Measurements from ENCODE around the gene RUVBL2.
A peak's percentile ranks its signal among the peaks of the same experiment; 100 is the strongest.

RUVBL2 gene

DNA sequence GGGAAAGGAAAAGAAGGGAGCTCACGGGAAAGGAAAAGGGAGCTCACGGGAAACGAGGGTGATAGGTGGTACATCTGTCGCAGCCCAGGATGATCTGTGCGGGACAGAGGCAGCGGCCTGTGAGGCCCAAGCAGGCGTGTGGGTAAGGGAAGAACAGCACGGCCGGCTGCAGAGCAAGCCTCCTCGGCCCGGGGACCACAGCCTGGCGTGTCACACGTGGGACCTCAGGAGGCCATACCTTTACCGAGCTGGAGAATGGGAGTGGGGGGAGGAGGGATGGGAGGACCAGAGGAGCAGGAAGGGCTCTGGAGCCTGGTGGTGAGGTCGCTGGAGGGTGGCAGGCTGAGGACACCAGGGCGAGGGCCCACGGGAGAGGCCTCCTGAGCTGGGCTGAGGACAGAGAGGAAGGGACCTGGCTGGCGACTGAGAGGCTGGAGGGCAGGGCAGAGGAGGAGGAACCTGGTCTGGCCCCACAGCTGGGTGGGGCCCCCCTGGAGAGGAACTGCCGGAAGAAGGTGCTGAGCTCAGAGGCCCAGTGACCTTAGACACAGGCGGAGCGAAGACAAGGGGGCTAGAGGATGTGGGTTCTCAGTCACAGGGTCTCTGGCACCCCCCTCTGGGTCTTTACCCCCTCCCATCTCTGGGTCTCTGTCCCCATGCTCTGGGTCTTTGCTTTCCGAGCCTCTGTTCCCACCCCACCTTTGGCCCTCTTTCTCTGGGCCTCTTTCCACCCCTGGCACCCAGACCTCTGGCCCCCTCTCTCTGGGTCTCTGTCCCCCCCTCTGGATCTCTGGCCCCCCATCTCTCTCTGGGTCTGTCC, 31.4 kb upstream of the RUVBL2 start:
- TF ChIP-seq POLR2AphosphoS5 (IDR thresholded peaks at IDR 0.05; ENCODE audit: low read depth, low read length) (peak; percentile 28), FOXP2 (optimal IDR thresholded peaks at IDR 0.05; ENCODE audit: borderline replicate concordance, extremely low read depth, extremely low read length, insufficient read depth) (no peak), SIN3A (IDR thresholded peaks at IDR 0.05; ENCODE audit: borderline replicate concordance, insufficient read depth, low read length) (no peak), TAF1 (IDR thresholded peaks at IDR 0.05; ENCODE audit: borderline replicate concordance, insufficient read depth, low read length) (no peak)
- TF ChIP-seq, protein P1, sequence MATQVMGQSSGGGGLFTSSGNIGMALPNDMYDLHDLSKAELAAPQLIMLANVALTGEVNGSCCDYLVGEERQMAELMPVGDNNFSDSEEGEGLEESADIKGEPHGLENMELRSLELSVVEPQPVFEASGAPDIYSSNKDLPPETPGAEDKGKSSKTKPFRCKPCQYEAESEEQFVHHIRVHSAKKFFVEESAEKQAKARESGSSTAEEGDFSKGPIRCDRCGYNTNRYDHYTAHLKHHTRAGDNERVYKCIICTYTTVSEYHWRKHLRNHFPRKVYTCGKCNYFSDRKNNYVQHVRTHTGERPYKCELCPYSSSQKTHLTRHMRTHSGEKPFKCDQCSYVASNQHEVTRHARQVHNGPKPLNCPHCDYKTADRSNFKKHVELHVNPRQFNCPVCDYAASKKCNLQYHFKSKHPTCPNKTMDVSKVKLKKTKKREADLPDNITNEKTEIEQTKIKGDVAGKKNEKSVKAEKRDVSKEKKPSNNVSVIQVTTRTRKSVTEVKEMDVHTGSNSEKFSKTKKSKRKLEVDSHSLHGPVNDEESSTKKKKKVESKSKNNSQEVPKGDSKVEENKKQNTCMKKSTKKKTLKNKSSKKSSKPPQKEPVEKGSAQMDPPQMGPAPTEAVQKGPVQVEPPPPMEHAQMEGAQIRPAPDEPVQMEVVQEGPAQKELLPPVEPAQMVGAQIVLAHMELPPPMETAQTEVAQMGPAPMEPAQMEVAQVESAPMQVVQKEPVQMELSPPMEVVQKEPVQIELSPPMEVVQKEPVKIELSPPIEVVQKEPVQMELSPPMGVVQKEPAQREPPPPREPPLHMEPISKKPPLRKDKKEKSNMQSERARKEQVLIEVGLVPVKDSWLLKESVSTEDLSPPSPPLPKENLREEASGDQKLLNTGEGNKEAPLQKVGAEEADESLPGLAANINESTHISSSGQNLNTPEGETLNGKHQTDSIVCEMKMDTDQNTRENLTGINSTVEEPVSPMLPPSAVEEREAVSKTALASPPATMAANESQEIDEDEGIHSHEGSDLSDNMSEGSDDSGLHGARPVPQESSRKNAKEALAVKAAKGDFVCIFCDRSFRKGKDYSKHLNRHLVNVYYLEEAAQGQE (IDR thresholded peaks at IDR 0.05; ENCODE audit: insufficient read depth in 1 of 2, low read depth in 2 of 2, low read length in 2 of 2): no peak

DNA sequence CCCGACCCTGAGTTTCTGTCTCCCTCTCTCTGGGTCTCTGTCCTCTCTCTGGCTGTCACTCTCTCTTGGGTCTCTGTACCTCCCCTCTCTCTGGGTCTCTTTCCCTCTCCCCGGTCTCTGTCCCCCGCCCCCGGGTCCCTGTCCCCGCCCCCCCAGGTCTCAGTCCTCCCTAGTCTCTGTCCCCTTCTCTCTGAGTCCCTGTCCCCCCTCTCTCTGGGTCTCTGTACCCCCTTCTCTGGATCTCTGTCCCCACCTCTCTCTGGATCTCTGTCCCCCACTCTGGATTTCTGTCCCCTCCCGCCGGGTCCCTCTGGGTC, 30.9 kb upstream of the RUVBL2 start:
- TF ChIP-seq SIN3A (IDR thresholded peaks at IDR 0.05; ENCODE audit: borderline replicate concordance, insufficient read depth, low read length) (no peak), POLR2AphosphoS5 (IDR thresholded peaks at IDR 0.05; ENCODE audit: low read depth, low read length) (no peak), FOXP2 (optimal IDR thresholded peaks at IDR 0.05; ENCODE audit: borderline replicate concordance, extremely low read depth, extremely low read length, insufficient read depth) (no peak), TAF1 (IDR thresholded peaks at IDR 0.05; ENCODE audit: borderline replicate concordance, insufficient read depth, low read length) (no peak)
- TF ChIP-seq, protein P1 (IDR thresholded peaks at IDR 0.05; ENCODE audit: insufficient read depth in 1 of 2, low read depth in 2 of 2, low read length in 2 of 2): no peak

DNA sequence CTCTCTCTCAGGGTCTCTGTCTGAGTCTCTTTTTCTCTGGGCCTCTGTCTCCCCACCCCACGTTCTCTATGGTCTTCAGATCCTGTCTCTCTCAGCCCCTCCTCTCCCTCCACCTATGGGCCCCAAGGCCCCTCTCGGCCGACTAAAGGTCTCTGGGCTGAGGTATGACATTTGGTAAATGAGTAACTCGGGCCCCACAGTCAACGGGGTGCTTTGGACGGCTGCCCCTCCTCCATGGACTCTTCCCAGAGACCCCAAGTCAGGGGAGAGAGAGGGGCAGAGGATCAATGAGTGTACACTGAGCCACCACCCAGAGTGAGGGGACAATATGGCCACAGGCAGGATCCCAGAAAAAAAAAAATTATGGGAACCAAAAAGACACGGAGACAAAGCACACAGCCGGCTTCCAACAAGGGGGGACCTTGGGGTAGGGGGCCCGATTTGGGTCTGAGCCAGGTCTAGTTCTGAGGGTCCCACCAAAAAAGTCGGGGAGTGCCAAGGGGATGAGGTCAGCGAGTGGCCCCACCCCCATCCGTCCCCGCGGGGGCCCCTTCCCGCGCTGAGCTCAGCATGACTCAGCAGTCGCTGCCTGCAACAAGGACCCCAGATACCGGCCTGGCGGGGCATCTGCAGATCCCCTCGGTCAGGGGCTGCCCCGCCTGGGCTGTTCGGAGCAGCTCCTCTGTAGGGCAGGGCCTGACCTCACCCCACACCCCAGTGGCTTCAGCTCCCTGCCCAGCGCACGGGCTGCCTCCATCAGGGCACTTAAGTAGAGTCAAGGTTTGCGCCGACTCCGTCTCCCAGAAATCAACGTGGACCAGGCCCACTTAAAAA, 30.1 kb upstream of the RUVBL2 start:
- TF ChIP-seq POLR2AphosphoS5 (IDR thresholded peaks at IDR 0.05; ENCODE audit: low read depth, low read length) (no peak), SIN3A (IDR thresholded peaks at IDR 0.05; ENCODE audit: borderline replicate concordance, insufficient read depth, low read length) (no peak), TAF1 (IDR thresholded peaks at IDR 0.05; ENCODE audit: borderline replicate concordance, insufficient read depth, low read length) (no peak), FOXP2 (optimal IDR thresholded peaks at IDR 0.05; ENCODE audit: borderline replicate concordance, extremely low read depth, extremely low read length, insufficient read depth) (no peak)
- TF ChIP-seq, protein P1 (IDR thresholded peaks at IDR 0.05; ENCODE audit: insufficient read depth in 1 of 2, low read depth in 2 of 2, low read length in 2 of 2): no peak

DNA sequence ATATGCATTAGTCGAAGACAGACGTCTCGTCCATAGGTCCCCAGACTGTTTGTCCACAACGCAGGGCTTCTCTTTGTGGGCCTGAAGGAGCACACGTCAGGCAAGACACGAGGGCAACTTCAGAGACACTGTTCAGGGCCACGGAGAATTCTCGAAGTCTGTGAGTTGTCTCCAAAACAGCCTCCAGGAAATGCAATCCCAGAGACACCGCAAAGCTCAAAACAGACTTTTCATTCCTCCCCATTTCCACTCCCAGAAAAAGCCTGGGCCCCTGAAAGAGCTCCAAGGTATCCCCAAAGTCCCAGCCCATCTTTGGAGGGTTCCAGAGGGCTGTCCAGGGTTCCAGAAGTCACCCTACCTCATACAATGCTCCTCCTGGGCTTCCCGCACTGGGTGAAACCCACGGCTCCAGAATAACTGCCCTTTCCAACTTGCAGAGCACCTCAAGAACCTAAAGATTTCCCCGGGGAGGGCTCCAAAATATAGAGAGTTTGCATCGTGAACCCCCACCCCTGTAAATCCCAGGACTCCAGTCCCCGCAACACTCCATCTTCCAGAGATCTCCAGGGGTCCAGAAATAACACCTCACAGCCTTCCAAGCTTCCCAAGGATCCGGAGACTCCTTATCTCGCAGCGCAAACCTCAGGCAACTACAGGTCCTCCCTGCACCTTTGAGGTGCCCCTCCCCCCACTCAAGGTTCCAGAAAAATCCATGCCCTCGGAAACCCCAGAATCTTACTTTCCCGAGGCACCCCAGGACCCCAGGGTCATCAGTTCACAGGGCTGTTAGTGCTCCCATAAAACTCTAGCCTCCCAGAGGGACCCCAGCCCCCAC, 29.3 kb upstream of the RUVBL2 start:
- TF ChIP-seq SIN3A (IDR thresholded peaks at IDR 0.05; ENCODE audit: borderline replicate concordance, insufficient read depth, low read length): no peak
- TF ChIP-seq TAF1 (IDR thresholded peaks at IDR 0.05; ENCODE audit: borderline replicate concordance, insufficient read depth, low read length): no peak
- no peak for TF ChIP-seq POLR2AphosphoS5 (IDR thresholded peaks at IDR 0.05; ENCODE audit: low read depth, low read length)
- TF ChIP-seq FOXP2 (optimal IDR thresholded peaks at IDR 0.05; ENCODE audit: borderline replicate concordance, extremely low read depth, extremely low read length, insufficient read depth): no peak
- TF ChIP-seq, protein P1 (IDR thresholded peaks at IDR 0.05; ENCODE audit: insufficient read depth in 1 of 2, low read depth in 2 of 2, low read length in 2 of 2): no peak

All from PFSK-1 (cell line).